ENCODE results near the gene DRGX. TPM values are rescaled to one million over a fixed set of nuclear protein-coding genes. Genes with fewer than 3 reads are reported as not detected.

DRGX gene
- polyA plus RNA-seq, 1 donor from 2014 or later, result not detected

DNA sequence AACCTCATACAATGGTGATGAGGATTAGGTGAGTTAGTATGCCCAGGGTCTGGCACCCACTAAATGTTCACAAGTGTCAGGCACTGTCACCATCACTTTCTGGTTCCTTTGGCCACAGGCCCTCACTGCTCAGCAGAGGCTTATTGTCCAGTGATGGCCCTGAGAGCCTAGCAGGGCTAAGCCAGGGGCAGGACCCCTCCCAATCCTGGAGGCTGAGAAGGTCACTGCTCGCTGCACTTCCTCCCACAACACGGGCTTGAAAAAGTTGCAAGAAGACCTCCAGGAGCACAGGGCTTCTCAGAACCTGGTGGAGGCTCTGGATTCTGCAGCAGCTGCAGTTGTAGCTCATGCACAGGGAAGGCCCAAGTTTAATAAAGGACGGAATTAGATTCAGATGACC lies 48.1 kb downstream of the DRGX start:
- no peak overlapping the region for H3K4me3 ChIP-seq (ENCODE audit: low read length)
- H3K36me3 ChIP-seq (ENCODE audit: insufficient read depth, low read length), result no peaks in the 10 kb centered on the region
- H3K9ac ChIP-seq (ENCODE audit: low read length), result no peak overlapping the region
- H3K9me2 ChIP-seq (ENCODE audit: insufficient read depth, low read length), result no peaks in the 10 kb centered on the region
- H3K27ac ChIP-seq (ENCODE audit: low read length), result no peak overlapping the region
- H4K20me1 ChIP-seq (ENCODE audit: insufficient read depth), result no peaks in the 10 kb centered on the region
- H3F3A ChIP-seq (ENCODE audit: insufficient read depth, low read length, poor library complexity, severe bottlenecking), result no peaks in the 10 kb centered on the region
- no peaks in the 10 kb centered on the region for H3K27me3 ChIP-seq (ENCODE audit: insufficient read depth, low read depth, low read length)
- no peak overlapping the region for H3K4me2 ChIP-seq (ENCODE audit: low read length)
- no peak overlapping the region for H2AFZ ChIP-seq (ENCODE audit: low read depth, low read length)
- TF ChIP-seq RAD21 (conservative IDR thresholded peaks at IDR 0.05) (no peak), EP300 (conservative IDR thresholded peaks at IDR 0.05; ENCODE audit: poor library complexity, severe bottlenecking) (no peak), POLR2AphosphoS5 (IDR thresholded peaks at IDR 0.05) (no peak), MXI1 (conservative IDR thresholded peaks at IDR 0.05; ENCODE audit: poor library complexity, severe bottlenecking) (no peak)
- no peaks in the 10 kb centered on the region for H3K79me2 ChIP-seq (replicated peaks; ENCODE audit: insufficient read depth, low read length)
- H3K9me3 ChIP-seq (ENCODE audit: low read length), result no peaks in the 10 kb centered on the region

DNA sequence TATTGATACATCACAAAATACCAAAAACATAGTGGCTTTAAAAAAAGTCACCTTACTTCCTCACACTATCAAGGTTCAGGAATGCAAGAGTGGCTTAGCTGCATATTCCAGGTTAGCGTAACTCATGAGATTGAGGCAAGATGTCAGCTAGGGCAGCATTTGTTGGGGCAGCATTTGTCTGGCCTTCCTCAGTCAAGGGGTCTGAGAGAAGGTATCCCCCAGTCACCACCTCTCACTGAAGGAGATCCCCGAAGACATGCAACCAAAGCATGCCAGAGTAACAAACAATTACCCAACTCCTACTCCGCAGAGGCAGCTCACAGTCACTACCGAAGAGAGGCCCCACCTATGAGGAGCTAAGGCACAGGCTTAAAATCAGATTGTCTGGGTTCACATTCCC lies 48.5 kb downstream of the DRGX start:
- Histone ChIP-seq H2AFZ (ENCODE audit: low read depth, low read length) (no peak overlapping the region), H4K20me1 (ENCODE audit: insufficient read depth) (no peaks in the 10 kb centered on the region), H3K4me3 (ENCODE audit: low read length) (no peak overlapping the region), H3K9me2 (ENCODE audit: insufficient read depth, low read length) (no peaks in the 10 kb centered on the region), H3K27ac (ENCODE audit: low read length) (no peak overlapping the region), H3K4me2 (ENCODE audit: low read length) (no peak overlapping the region), H3K27me3 (ENCODE audit: insufficient read depth, low read depth, low read length) (no peaks in the 10 kb centered on the region), H3K36me3 (ENCODE audit: insufficient read depth, low read length) (no peaks in the 10 kb centered on the region), H3K79me2 (replicated peaks; ENCODE audit: insufficient read depth, low read length) (no peaks in the 10 kb centered on the region), H3F3A (ENCODE audit: insufficient read depth, low read length, poor library complexity, severe bottlenecking) (no peaks in the 10 kb centered on the region), H3K9ac (ENCODE audit: low read length) (no peak overlapping the region), H3K9me3 (ENCODE audit: low read length) (no peaks in the 10 kb centered on the region)
- TF ChIP-seq TAF1 (IDR thresholded peaks at IDR 0.05; ENCODE audit: low read depth) (no peak), RAD21 (conservative IDR thresholded peaks at IDR 0.05) (no peak), EZH2 (IDR thresholded peaks at IDR 0.05; ENCODE audit: borderline replicate concordance, insufficient read depth, low read length, poor library complexity, severe bottlenecking) (no peak), MXI1 (conservative IDR thresholded peaks at IDR 0.05; ENCODE audit: poor library complexity, severe bottlenecking) (no peak), POLR2AphosphoS5 (IDR thresholded peaks at IDR 0.05) (no peak), EP300 (conservative IDR thresholded peaks at IDR 0.05; ENCODE audit: poor library complexity, severe bottlenecking) (no peak), SMC3 (conservative IDR thresholded peaks at IDR 0.05; ENCODE audit: poor library complexity) (no peak)
- TF ChIP-seq, protein P1, sequence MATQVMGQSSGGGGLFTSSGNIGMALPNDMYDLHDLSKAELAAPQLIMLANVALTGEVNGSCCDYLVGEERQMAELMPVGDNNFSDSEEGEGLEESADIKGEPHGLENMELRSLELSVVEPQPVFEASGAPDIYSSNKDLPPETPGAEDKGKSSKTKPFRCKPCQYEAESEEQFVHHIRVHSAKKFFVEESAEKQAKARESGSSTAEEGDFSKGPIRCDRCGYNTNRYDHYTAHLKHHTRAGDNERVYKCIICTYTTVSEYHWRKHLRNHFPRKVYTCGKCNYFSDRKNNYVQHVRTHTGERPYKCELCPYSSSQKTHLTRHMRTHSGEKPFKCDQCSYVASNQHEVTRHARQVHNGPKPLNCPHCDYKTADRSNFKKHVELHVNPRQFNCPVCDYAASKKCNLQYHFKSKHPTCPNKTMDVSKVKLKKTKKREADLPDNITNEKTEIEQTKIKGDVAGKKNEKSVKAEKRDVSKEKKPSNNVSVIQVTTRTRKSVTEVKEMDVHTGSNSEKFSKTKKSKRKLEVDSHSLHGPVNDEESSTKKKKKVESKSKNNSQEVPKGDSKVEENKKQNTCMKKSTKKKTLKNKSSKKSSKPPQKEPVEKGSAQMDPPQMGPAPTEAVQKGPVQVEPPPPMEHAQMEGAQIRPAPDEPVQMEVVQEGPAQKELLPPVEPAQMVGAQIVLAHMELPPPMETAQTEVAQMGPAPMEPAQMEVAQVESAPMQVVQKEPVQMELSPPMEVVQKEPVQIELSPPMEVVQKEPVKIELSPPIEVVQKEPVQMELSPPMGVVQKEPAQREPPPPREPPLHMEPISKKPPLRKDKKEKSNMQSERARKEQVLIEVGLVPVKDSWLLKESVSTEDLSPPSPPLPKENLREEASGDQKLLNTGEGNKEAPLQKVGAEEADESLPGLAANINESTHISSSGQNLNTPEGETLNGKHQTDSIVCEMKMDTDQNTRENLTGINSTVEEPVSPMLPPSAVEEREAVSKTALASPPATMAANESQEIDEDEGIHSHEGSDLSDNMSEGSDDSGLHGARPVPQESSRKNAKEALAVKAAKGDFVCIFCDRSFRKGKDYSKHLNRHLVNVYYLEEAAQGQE (IDR thresholded peaks at IDR 0.05; ENCODE audit: borderline replicate concordance), result no peak
- TF ChIP-seq, protein P2, sequence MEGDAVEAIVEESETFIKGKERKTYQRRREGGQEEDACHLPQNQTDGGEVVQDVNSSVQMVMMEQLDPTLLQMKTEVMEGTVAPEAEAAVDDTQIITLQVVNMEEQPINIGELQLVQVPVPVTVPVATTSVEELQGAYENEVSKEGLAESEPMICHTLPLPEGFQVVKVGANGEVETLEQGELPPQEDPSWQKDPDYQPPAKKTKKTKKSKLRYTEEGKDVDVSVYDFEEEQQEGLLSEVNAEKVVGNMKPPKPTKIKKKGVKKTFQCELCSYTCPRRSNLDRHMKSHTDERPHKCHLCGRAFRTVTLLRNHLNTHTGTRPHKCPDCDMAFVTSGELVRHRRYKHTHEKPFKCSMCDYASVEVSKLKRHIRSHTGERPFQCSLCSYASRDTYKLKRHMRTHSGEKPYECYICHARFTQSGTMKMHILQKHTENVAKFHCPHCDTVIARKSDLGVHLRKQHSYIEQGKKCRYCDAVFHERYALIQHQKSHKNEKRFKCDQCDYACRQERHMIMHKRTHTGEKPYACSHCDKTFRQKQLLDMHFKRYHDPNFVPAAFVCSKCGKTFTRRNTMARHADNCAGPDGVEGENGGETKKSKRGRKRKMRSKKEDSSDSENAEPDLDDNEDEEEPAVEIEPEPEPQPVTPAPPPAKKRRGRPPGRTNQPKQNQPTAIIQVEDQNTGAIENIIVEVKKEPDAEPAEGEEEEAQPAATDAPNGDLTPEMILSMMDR (IDR thresholded peaks at IDR 0.05; ENCODE audit: poor library complexity, severe bottlenecking), result no peak

DNA sequence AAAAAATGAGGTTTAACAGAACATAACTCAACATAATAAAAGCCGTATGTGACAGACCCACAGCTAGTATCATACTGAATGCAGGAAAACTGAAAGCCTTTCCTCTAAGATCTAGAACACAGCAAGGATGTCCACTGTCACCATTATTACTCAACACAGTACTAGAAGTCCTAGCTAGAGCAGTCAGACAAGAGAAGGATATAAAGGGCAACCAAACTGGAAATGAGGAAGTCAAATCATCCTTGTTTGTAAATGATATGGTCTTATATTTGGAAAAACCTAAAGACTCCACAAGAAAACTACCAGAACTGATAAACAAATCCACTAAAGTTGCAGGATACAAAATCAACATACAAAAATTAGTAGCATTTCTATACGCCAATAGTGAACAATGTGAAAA lies 51.0 kb downstream of the DRGX start:
- Histone ChIP-seq H3K27ac (ENCODE audit: low read length) (no peak overlapping the region), H4K20me1 (ENCODE audit: insufficient read depth) (no peaks in the 10 kb centered on the region), H3K9me3 (ENCODE audit: low read length) (no peaks in the 10 kb centered on the region), H3K9ac (ENCODE audit: low read length) (no peak overlapping the region), H3K36me3 (ENCODE audit: insufficient read depth, low read length) (no peaks in the 10 kb centered on the region), H3K27me3 (ENCODE audit: insufficient read depth, low read depth, low read length) (no peaks in the 10 kb centered on the region), H3K4me3 (ENCODE audit: low read length) (no peak overlapping the region), H3K79me2 (replicated peaks; ENCODE audit: insufficient read depth, low read length) (no peaks in the 10 kb centered on the region), H3K4me2 (ENCODE audit: low read length) (no peak overlapping the region), H3F3A (ENCODE audit: insufficient read depth, low read length, poor library complexity, severe bottlenecking) (no peaks in the 10 kb centered on the region), H3K9me2 (ENCODE audit: insufficient read depth, low read length) (no peaks in the 10 kb centered on the region), H2AFZ (ENCODE audit: low read depth, low read length) (no peak overlapping the region)
- no peak for TF ChIP-seq RAD21 (conservative IDR thresholded peaks at IDR 0.05)
- no peak for TF ChIP-seq EP300 (conservative IDR thresholded peaks at IDR 0.05; ENCODE audit: poor library complexity, severe bottlenecking)
- TF ChIP-seq SMC3 (conservative IDR thresholded peaks at IDR 0.05; ENCODE audit: poor library complexity), result no peak
- no peak for TF ChIP-seq MXI1 (conservative IDR thresholded peaks at IDR 0.05; ENCODE audit: poor library complexity, severe bottlenecking)
- no peak for TF ChIP-seq EZH2 (IDR thresholded peaks at IDR 0.05; ENCODE audit: borderline replicate concordance, insufficient read depth, low read length, poor library complexity, severe bottlenecking)
- TF ChIP-seq TAF1 (IDR thresholded peaks at IDR 0.05; ENCODE audit: low read depth), result no peak
- TF ChIP-seq POLR2AphosphoS5 (IDR thresholded peaks at IDR 0.05), result no peak
